Stromal cell of bone marrow (primary cell): Measurements from ENCODE around the gene C3orf33.

Source experiments
- DNase-seq: peaks from one replicate; pipeline ENCODE4 v3.0.0-alpha.2; 2012; ENCODE audit warnings: low read depth

Gene C3orf33

DNA sequence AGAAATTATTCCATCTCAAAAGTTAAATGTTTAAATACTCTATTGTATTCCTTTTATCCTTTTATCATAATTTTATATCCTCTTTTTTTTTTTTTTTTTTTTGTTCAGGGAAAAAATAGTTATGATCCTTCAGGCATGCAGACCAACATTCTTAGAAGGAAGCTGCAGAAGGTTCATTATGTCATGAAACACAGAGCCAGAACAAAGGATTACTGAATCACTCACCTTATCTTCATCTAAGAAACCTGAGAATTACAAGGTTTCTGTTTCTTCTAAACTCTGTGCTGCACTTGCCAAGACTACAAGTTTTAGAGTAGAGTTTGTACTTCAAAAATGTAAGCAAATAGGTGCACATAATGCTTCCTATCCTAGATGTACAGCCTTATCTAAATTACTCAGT, 64.5 kb downstream of the C3orf33 start:
- DNase-seq: no peak

DNA sequence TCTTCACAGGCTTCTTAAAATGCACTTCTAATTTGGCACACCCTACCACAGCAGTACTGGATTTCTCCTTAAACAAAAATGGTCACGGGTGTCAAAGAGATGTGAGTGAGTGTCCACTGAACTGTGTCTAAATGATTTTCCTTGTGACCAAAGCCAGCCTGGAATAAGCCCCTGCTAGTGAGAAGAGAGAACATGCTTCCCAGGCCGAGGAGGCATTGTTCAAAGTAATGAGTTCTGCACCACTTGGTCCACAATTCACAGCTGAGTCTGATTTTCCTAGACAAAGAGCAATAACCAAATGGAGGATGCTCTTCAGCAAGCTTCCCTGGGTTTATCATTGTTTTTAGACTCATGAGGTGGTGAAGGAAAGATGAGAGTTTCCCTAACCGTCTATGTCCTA, 65.0 kb downstream of the C3orf33 start:
- no peak for DNase-seq

DNA sequence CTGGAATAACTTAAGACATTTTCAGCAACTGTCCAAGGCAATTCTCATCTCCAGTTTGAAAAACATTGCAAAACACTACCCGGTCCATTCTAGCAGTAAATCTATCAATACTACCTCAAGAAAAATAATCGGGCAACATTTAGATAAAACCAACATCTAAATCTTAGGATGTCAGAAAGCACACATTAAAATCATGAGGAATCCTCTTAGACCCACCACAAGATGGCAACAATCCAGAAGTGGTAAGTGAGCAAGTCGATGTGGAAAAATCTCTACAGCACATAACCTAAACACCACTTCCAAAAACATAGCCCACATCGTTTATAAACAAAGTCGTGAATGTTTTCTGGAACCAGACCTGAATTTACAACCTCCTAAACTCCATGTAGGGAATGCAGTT, 66.9 kb downstream of the C3orf33 start:
- DNase-seq: no peak

DNA sequence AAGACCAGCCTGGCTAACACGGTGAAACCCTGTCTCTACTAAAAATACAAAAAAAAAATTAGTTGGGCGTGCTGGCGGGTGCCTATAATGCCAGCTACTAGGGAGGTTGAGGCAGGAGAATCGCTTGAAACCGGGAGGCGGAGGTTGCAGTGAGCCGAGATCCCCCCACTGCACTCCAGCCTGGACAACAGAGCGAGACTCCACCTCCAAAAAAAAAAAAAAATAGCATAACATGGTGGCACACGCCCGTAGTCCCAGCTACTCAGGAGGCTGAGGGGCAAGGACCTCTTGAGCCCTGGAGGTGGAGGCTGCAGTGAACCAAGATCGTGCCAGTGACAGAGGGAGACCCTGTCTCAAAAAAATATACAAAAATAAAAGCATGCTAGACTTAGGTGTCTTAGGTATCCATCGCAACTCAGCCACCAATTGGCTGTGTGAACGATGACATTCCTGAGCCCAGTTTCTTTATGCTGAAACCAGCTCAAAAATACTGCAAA, 67.5 kb downstream of the C3orf33 start:
- DNase-seq: no peak

DNA sequence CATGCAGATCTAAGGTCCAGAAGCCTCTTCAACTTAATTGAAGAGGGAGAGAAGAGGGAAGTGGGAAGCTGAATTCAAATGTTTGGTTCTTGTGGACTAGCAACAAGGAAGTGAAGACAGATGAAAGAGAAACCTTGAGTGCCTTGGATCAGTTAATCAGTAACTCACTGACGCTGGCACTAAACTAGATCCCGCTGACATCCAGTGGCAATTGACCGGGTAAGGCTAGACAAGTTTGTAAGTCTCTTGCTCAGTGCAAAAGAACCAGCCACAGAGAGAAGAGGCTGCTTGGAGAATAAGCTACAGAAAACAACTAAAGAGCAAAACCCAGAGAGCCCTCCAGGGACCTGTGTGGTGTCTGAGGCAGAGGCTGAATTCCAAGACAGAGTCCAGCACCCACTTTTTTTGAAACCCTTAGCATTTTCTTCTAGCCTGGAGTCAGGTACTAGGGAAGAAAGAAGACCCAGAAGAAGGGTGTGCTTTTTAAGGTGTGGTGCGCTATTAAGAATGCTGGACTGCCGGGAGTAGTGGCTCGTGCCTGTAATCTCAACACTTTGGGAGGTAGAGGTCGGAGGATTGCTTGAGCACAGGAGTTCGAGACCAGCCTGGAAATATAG, 68.1 kb downstream of the C3orf33 start:
- no peak for DNase-seq

DNA sequence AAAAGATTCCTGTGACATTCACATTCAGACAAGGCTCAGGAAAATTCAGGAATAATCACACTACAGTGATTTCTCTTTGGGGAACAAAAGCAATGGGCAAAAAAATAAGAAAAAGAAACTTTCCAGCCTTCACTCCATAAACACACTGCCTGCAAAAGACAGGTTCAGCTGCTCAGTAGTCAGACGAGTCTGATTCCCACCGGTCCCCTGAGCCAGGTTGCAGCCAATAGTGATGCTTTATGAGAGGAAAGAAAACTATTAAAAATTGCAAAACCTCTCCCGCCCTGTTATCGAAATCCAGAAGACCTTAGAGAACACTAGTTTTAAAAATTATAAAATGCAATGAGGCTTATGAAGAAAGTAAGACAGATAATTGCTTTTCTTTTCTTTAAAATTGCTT, 69.7 kb downstream of the C3orf33 start:
- no peak for DNase-seq

DNA sequence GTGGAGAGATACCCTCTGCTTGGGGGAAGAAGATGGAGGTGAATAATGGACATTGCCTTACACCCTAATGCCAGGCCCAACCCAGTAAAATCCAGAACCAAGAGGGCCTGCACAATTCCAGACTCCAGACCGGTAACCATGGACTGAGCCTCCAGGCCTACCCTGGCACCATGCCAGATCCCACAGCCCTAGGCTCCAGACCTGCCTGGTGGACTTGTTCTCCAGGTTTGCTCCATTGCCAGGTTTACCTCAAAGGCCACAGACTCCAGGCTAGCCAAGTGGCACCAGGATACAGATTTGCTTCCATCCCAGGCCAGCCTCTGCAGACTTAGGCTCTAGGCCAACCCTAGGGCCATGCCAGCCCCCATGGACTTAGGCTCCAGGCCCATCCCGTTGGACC, 75.2 kb downstream of the C3orf33 start:
- DNase-seq: no peak

DNA sequence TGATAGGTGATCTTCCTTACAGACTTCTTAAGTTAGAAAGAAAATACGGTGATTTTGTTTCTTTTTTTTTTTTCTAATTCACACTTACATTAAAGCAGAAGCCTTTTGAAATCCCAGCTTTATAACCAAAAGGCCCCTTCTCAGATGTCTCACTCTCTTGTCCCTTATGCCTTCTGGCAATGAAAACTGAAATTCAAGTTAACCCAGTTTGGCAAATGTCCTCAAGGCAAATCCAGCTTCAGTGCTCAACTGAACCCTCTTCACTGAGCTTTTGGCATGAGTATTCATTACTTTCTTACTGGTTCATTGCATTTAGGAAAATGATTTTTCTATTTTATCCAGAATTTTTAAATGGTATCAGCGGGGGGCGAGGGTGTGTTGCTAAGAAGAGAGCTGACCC, 78.2 kb downstream of the C3orf33 start:
- no peak for DNase-seq

DNA sequence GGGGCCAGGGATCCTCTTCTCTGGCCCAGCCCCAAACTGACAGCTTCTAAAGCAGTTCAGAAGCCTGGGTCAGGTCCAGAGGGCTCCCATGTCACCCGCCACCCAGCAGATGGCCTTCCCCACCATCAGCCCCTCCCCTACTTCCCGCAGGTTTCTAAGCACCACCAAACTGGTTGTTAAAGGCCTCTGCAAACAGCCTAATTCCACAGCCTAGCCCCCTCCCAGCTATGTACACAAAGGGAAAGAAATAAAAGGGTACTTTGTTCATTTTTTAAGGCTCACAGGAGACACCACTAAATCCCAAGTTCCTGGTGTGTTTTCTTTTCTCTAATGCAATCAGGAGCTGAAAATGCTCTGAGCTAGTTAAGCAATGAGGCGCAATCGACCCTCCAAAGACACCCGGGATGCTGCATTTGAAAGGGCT, 91.8 kb downstream of the C3orf33 start:
- no peak for DNase-seq
